ENCODE measurements around the gene ITPR2. TPM values are rescaled to one million over a fixed set of nuclear protein-coding genes. Genes with fewer than 3 reads are reported as not detected.
A peak's percentile ranks its signal among the peaks of the same experiment; 100 is the strongest.
"Not testable (repeated sequence)": the region's sequence is repeated elsewhere in the genome, so short reads cannot be mapped to it uniquely, and the experiment has no call there.

The ITPR2 gene
- total RNA-seq, 1 donor = 19.2 TPM

GRCh38 chr12:26838888-26839416, 6.0 kb upstream of the ITPR2 start:
- H3K27me3 ChIP-seq (ENCODE audit: insufficient read depth, low read length) = no peaks in the 10 kb centered on the region
- H3K4me3 ChIP-seq (ENCODE audit: insufficient read depth, low read length) = no peak overlapping the region
- no peak for TF ChIP-seq CTCF (IDR thresholded peaks at IDR 0.05; ENCODE audit: extremely low read depth, low read depth, low read length)
- H3K4me1 ChIP-seq (ENCODE audit: insufficient read depth, low read length) = peaks cover 3% of the 10 kb centered on the region
- no peak overlapping the region for H3K27ac ChIP-seq (ENCODE audit: low read depth, low read length)
- no peak overlapping the region for H2AFZ ChIP-seq (ENCODE audit: low read length)
- no peak overlapping the region for H3K4me2 ChIP-seq (ENCODE audit: insufficient read depth, low read length)
- no peak for DNase-seq (ENCODE audit: insufficient read length, low spot score, missing footprints)
- H3K36me3 ChIP-seq (ENCODE audit: insufficient read depth, low read length) = no peaks in the 10 kb centered on the region
- H4K20me1 ChIP-seq (ENCODE audit: insufficient read depth, low read length) = no peaks in the 10 kb centered on the region
- no peaks in the 10 kb centered on the region for H3K9me3 ChIP-seq (ENCODE audit: low read depth, low read length)
- H3K79me2 ChIP-seq (ENCODE audit: insufficient read depth, low read length) = no peaks in the 10 kb centered on the region

GRCh38 chr12:26836201-26836600, 3.2 kb upstream of the ITPR2 start:
- no peak overlapping the region for H2AFZ ChIP-seq (ENCODE audit: low read length)
- H3K79me2 ChIP-seq (ENCODE audit: insufficient read depth, low read length) = peaks cover 3% of the 10 kb centered on the region
- H3K4me2 ChIP-seq (ENCODE audit: insufficient read depth, low read length) = no peak overlapping the region
- no peak for TF ChIP-seq CTCF (IDR thresholded peaks at IDR 0.05; ENCODE audit: extremely low read depth, low read depth, low read length)
- no peaks in the 10 kb centered on the region for H3K9me3 ChIP-seq (ENCODE audit: low read depth, low read length)
- H4K20me1 ChIP-seq (ENCODE audit: insufficient read depth, low read length) = no peaks in the 10 kb centered on the region
- DNase-seq (ENCODE audit: insufficient read length, low spot score, missing footprints) = no peak
- H3K4me1 ChIP-seq (ENCODE audit: insufficient read depth, low read length) = peaks cover 8% of the 10 kb centered on the region
- H3K27me3 ChIP-seq (ENCODE audit: insufficient read depth, low read length) = no peaks in the 10 kb centered on the region
- no peaks in the 10 kb centered on the region for H3K36me3 ChIP-seq (ENCODE audit: insufficient read depth, low read length)
- H3K4me3 ChIP-seq (ENCODE audit: insufficient read depth, low read length) = no peak overlapping the region
- no peak overlapping the region for H3K27ac ChIP-seq (ENCODE audit: low read depth, low read length)

DNA sequence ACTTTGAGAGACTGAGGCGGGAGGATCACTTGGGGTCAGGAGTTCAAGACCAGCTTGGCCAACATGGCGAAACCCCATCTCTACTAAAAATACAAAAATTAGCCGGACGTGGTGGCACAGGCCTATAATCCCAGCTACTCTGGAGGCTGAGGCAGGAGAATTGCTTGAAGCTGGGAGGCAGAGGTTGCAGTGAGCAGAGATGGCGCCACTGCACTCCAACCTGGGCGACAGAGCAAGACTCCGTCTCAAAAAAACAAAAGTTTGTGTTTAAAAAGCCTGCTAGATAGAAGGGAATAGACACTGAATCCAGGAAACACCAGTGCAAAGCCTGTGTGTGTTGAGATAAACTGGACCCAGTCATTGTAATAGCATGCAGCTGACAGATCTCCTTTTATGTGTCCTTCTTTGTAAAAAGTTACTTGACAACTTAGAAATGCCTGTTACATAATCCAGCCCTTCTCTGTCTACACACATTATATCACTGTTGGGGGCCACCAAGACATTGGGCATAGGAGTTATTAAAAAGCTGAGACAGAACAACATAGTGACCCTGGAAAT, 1.6 kb upstream of the ITPR2 start:
- H3K4me3 ChIP-seq (ENCODE audit: insufficient read depth, low read length); H3K27me3 ChIP-seq (ENCODE audit: insufficient read depth, low read length); H2AFZ ChIP-seq (ENCODE audit: low read length); DNase-seq (ENCODE audit: insufficient read length, low spot score, missing footprints); H3K4me2 ChIP-seq (ENCODE audit: insufficient read depth, low read length); H4K20me1 ChIP-seq (ENCODE audit: insufficient read depth, low read length); H3K36me3 ChIP-seq (ENCODE audit: insufficient read depth, low read length); H3K27ac ChIP-seq (ENCODE audit: low read depth, low read length); H3K9me3 ChIP-seq (ENCODE audit: low read depth, low read length); H3K4me1 ChIP-seq (ENCODE audit: insufficient read depth, low read length): not testable (repeated sequence)
- peaks cover 15% of the 10 kb centered on the region for H3K79me2 ChIP-seq (ENCODE audit: insufficient read depth, low read length)

DNA sequence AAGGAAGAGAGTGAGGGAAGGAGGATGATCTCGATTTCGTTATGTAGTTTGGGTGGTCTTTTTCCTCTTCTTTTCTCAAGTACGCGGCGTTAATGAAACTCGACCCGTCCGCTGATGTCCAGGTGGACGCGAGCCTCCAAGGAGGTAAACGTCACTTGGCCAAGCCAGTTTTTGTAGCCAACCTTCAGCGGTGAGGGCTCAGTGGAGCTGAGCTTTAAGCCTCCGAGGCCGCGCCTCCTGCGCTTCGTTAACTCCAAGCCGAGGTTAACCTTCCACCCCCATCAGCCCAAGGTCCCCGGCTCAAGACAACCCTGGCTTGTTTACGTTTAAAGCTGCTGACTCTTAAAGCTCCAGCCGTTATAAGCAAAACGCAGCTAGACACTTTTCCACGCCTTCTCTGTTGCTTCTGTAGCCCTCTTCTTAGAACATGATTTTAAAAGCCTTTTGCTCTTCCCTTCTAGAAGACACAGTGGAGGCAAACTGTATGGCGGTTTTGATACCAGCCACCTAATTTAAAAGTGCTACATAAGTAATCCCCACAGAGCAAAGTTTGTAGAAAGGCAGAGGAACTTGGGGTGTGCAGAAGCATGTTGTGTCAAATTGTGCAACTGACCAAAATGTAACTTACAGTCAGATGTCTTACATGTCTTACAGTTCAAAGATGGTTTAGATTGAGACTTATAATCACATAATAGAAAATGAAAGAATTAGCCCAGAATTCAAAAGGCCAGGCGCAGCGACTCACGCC, 923 bp upstream of the ITPR2 start:
- no peaks in the 10 kb centered on the region for H3K36me3 ChIP-seq (ENCODE audit: insufficient read depth, low read length)
- no peaks in the 10 kb centered on the region for H4K20me1 ChIP-seq (ENCODE audit: insufficient read depth, low read length)
- peaks cover 19% of the 10 kb centered on the region for H3K79me2 ChIP-seq (ENCODE audit: insufficient read depth, low read length)
- H3K4me3 ChIP-seq (ENCODE audit: insufficient read depth, low read length) = peak overlapping the region; percentile 93
- H3K4me2 ChIP-seq (ENCODE audit: insufficient read depth, low read length) = peak overlapping the region; percentile 93
- H3K4me1 ChIP-seq (ENCODE audit: insufficient read depth, low read length) = peaks cover 8% of the 10 kb centered on the region
- TF ChIP-seq CTCF (IDR thresholded peaks at IDR 0.05; ENCODE audit: extremely low read depth, low read depth, low read length) = no peak
- no peak overlapping the region for H3K27ac ChIP-seq (ENCODE audit: low read depth, low read length)
- no peaks in the 10 kb centered on the region for H3K9me3 ChIP-seq (ENCODE audit: low read depth, low read length)
- peak; percentile 80 for DNase-seq (ENCODE audit: insufficient read length, low spot score, missing footprints)
- H2AFZ ChIP-seq (ENCODE audit: low read length) = peak overlapping the region; percentile 88
- H3K27me3 ChIP-seq (ENCODE audit: insufficient read depth, low read length) = no peaks in the 10 kb centered on the region
